ENCODE measurements around the gene CDC14A.
A peak's percentile ranks its signal among the peaks of the same experiment; 100 is the strongest.

The CDC14A gene

GRCh38 chr1:100377590-100378361 lies 25.5 kb downstream of the CDC14A start:
- Histone ChIP-seq H3K4me2 (peak overlapping the region; percentile 30), H3K79me2 (ENCODE audit: insufficient read depth, low read depth) (no peaks in the 10 kb centered on the region), H4K20me1 (ENCODE audit: insufficient read depth) (no peaks in the 10 kb centered on the region)

GRCh38 chr1:100378956-100379355 lies 26.6 kb downstream of the CDC14A start:
- H3K9ac ChIP-seq, result no peak overlapping the region
- no peaks in the 10 kb centered on the region for H3K79me2 ChIP-seq (ENCODE audit: insufficient read depth, low read depth)
- no peak overlapping the region for H2AFZ ChIP-seq (ENCODE audit: low read depth)
- H3K4me3 ChIP-seq (IDR thresholded peaks at IDR 0.05; ENCODE audit: insufficient read depth, low read depth, low read length), result no peak overlapping the region
- no peak overlapping the region for H3K4me2 ChIP-seq
- H3K4me1 ChIP-seq (ENCODE audit: low read depth, poor library complexity, severe bottlenecking), result peaks cover 28% of the 10 kb centered on the region
- H3K27ac ChIP-seq, result no peak overlapping the region
- H3K36me3 ChIP-seq (ENCODE audit: insufficient read depth), result no peaks in the 10 kb centered on the region
- H4K20me1 ChIP-seq (ENCODE audit: insufficient read depth), result no peaks in the 10 kb centered on the region
- no peaks in the 10 kb centered on the region for H3K27me3 ChIP-seq (ENCODE audit: insufficient read depth, low read depth)
- TF ChIP-seq CTCF (conservative IDR thresholded peaks at IDR 0.05; ENCODE audit: low read depth, low read length), result no peak

More at GRCh38 chr1:100377590-100378361, 25.5 kb downstream of the CDC14A start:
- Histone ChIP-seq H3K27ac (no peak overlapping the region; the same call in 1 of the 2 replicates), H3K9ac (no peak overlapping the region), H3K27me3 (ENCODE audit: insufficient read depth, low read depth) (no peaks in the 10 kb centered on the region), H3K4me1 (ENCODE audit: low read depth, poor library complexity, severe bottlenecking) (peaks cover 28% of the 10 kb centered on the region), H3K4me3 (IDR thresholded peaks at IDR 0.05; ENCODE audit: insufficient read depth, low read depth, low read length) (no peak overlapping the region), H2AFZ (ENCODE audit: low read depth) (no peak overlapping the region), H3K36me3 (ENCODE audit: insufficient read depth) (no peaks in the 10 kb centered on the region)
- TF ChIP-seq CTCF (conservative IDR thresholded peaks at IDR 0.05; ENCODE audit: low read depth, low read length), result no peak

GRCh38 chr1:100380635-100381034 lies 28.3 kb downstream of the CDC14A start:
- TF ChIP-seq CTCF (conservative IDR thresholded peaks at IDR 0.05; ENCODE audit: low read depth, low read length), result no peak
- no peaks in the 10 kb centered on the region for H3K79me2 ChIP-seq (ENCODE audit: insufficient read depth, low read depth)

GRCh38 chr1:100382657-100383056 lies 30.4 kb downstream of the CDC14A start:
- peaks cover 30% of the 10 kb centered on the region for H3K4me1 ChIP-seq (ENCODE audit: low read depth, poor library complexity, severe bottlenecking)
- no peak for TF ChIP-seq CTCF (conservative IDR thresholded peaks at IDR 0.05; ENCODE audit: low read depth, low read length)
- no peaks in the 10 kb centered on the region for H3K79me2 ChIP-seq (ENCODE audit: insufficient read depth, low read depth)
- H3K4me2 ChIP-seq, result no peak overlapping the region
- H3K27me3 ChIP-seq (ENCODE audit: insufficient read depth, low read depth), result no peaks in the 10 kb centered on the region
- H4K20me1 ChIP-seq (ENCODE audit: insufficient read depth), result no peaks in the 10 kb centered on the region
- no peak overlapping the region for H3K4me3 ChIP-seq (IDR thresholded peaks at IDR 0.05; ENCODE audit: insufficient read depth, low read depth, low read length)
- H2AFZ ChIP-seq (ENCODE audit: low read depth), result no peak overlapping the region
- H3K27ac ChIP-seq, result no peak overlapping the region
- no peaks in the 10 kb centered on the region for H3K36me3 ChIP-seq (ENCODE audit: insufficient read depth)
- H3K9ac ChIP-seq, result no peak overlapping the region

More at GRCh38 chr1:100380635-100381034, 28.3 kb downstream of the CDC14A start:
- Histone ChIP-seq H3K27ac (no peak overlapping the region), H3K9ac (no peak overlapping the region), H4K20me1 (ENCODE audit: insufficient read depth) (no peaks in the 10 kb centered on the region), H3K36me3 (ENCODE audit: insufficient read depth) (no peaks in the 10 kb centered on the region), H3K27me3 (ENCODE audit: insufficient read depth, low read depth) (no peaks in the 10 kb centered on the region), H3K4me1 (ENCODE audit: low read depth, poor library complexity, severe bottlenecking) (peaks cover 28% of the 10 kb centered on the region), H3K4me3 (IDR thresholded peaks at IDR 0.05; ENCODE audit: insufficient read depth, low read depth, low read length) (no peak overlapping the region), H3K4me2 (no peak overlapping the region), H2AFZ (ENCODE audit: low read depth) (no peak overlapping the region)
